RPMI7951 (cell line): Measurements from ENCODE around the gene CPNE5. TPM values are rescaled to one million over a fixed set of nuclear protein-coding genes. Genes with fewer than 3 reads are reported as not detected.
A peak's percentile ranks its signal among the peaks of the same experiment; 100 is the strongest.
"Not testable (repeated sequence)": the region's sequence is repeated elsewhere in the genome, so short reads cannot be mapped to it uniquely, and the experiment has no call there.

ENCODE experiments used
- DNase-seq: peaks from one replicate; pipeline ENCODE4 v3.0.0-alpha.2; 2012; ENCODE audit warnings: low read depth
- total RNA-seq: library from RNA; depleted of rRNA; stranded (reverse); fragments of >200 nt; shearing (Covaris generic); gene quantifications from 2 replicates; pipeline ENCODE4 v1.2.3, GENCODE V29; 2014

Gene CPNE5
- total RNA-seq, 1 experiment from 2014 or later = not detected

GRCh38 chr6:36728289-36729160, 110.7 kb downstream of the CPNE5 start:
- no peak for DNase-seq

DNA sequence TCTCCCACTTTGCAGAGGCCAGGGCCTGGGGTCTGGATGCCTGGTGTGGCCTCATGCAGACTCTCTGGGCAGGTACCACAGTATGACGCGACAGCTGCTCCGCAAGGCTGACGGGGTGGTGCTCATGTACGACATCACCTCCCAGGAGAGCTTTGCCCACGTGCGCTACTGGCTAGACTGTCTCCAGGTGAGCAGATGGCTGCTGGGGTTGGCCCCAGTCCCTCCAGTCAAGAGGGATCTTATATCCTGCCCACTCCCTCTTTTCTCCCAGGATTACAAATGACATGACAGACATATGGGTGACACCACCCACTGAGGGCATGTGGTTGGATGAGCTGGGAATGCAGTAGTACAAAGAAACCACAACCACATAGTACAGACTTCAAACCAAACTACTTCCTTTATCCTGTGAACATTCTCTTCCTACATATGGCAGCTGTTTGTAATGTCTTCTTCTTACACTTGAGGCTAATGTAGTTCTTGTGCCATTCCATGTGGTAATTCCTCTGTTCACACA, 111.7 kb downstream of the CPNE5 start:
- peak; percentile 53 for DNase-seq

DNA sequence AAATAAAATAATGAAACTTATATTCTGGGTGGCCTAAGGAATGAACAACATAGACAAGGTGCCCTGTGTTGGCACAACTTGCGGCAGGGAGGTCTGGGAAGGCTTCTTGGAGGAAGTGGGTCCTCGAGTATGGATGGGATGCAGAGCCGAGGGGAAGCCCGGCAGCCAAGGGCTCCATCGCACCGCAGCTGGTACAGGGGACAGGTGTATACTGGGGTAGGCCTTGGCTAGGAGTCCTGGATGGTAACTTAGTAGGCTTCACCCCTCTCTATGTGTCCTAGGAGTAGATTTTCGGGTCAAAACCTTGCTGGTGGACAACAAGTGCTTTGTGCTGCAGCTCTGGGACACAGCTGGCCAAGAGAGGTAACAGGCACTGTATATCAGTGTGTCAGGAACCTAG, 113.7 kb downstream of the CPNE5 start:
- no peak for DNase-seq

DNA sequence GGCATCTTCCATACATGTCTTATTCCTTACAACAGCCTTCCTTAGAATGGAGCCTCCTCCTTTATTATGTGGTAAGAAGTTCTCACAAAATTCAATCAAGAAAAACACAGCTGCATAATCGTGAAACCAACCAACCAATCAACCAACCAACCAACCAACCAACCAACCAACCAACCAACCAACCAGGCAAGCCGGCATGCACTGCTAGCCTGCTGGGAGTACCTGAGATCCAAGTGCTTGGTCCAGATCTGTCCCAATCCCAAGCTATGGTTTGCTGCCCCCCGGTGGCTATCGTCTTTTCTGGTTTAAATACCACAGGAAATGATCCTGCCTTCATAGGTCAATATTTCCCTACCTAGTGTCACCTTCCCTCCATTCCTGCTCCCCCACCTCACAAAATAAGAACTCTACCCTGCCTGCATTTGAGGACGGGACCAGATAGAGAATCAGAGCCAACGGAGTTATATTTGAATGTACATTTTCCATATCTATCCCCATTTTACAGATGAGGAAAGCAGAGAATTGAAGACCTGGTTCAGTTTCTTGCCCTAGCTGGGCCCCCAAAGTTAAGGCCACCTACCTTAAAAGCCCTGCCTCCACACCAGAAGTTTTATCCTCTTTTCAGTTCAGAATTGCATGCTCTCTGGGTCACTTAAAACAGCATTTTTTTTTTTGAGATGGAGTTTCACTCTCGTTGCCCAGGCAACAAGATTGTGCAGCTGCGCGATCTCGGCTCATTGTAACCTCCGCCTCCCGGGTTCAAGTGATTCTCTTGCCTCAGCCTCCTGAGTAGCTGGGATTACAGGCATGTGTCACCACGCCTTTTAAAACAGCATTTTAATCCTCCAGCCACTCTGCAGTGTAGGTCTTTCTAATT, 114.5 kb downstream of the CPNE5 start:
- DNase-seq = peak; percentile 58

- not testable (repeated sequence) for DNase-seq
Measured at GRCh38 chr6:36723992-36724391, 115.3 kb downstream of the CPNE5 start.

- no peak for DNase-seq
Measured at GRCh38 chr6:36722879-36723278, 116.4 kb downstream of the CPNE5 start.

GRCh38 chr6:36722365-36722764, 116.9 kb downstream of the CPNE5 start:
- DNase-seq = no peak

- DNase-seq = no peak
Measured at GRCh38 chr6:36721369-36722140, 117.7 kb downstream of the CPNE5 start.

- no peak for DNase-seq
Measured at GRCh38 chr6:36720251-36721141, 118.7 kb downstream of the CPNE5 start.

GRCh38 chr6:36719126-36719525, 120.1 kb downstream of the CPNE5 start:
- DNase-seq = no peak

GRCh38 chr6:36718560-36718959, 120.7 kb downstream of the CPNE5 start:
- no peak for DNase-seq

- DNase-seq = no peak
Measured at GRCh38 chr6:36717871-36718540, 121.2 kb downstream of the CPNE5 start.

GRCh38 chr6:36717231-36717825, 121.9 kb downstream of the CPNE5 start:
- no peak for DNase-seq

GRCh38 chr6:36716476-36717093, 122.7 kb downstream of the CPNE5 start:
- no peak for DNase-seq

- no peak for DNase-seq
Measured at GRCh38 chr6:36715469-36715868, 123.8 kb downstream of the CPNE5 start.

DNA sequence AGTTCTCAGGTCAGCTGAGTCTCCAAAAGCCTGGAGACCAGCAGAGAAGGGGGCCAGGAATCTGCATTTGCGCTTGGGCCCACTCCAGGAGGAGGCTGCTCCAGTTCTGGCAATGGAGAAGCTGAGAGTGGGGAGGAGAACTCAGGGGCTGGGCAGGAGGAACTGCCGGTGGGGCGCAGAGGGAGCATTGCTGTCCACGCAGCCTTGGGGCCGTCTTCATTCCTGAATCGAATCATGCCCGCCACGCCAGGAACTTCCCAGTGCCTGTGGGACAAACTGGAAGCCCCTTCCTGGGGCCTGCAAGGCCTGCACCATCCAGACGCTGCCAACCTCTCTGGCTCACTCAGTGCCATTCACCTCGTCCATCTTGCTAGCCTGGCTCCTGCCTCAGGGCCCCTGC, 124.7 kb downstream of the CPNE5 start:
- DNase-seq = no peak

DNA sequence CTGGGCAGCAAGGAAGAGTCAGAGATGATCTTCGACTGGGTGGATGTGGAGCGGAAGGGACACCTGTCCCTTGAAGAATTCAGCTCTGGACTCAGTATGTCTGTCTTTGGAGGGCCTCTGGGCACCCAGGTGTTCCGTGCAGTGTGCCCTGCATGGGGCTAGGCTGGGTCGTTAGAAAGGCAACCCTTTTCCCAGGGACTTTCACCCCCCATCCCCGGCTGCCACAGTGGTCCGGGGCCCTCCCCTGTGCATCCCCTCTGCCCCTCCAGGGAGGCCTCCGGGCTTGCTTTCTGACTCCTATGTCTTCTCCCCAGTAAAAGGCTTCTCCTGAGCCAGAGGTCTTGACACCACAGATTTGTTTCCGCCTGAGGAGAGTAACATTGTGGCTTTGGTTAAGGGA, 125.4 kb downstream of the CPNE5 start:
- no peak for DNase-seq

DNA sequence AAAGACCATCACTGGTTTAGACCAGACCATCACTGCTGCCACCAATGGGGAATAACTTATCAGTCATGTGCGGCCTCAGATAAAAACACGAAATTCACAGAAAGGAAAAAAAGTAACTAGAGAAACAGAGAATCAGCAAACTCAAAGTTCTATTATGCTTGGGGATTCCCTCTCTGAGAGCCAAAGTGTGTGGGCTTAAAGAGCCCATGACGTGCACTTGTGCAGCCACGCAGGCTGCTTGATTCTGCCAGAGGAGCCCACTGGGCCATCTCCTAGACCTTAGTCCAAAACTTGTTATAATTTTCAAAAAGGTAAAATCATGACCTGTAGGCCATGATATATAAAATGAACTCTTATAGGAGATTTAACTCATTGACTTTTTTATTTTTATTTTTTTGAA, 126.4 kb downstream of the CPNE5 start:
- DNase-seq = no peak

GRCh38 chr6:36706339-36706738, 132.9 kb downstream of the CPNE5 start:
- DNase-seq = no peak
